Measurements from ENCODE around the gene FAM234B. TPM values are rescaled to one million over a fixed set of nuclear protein-coding genes. Genes with fewer than 3 reads are reported as not detected.
A peak's percentile ranks its signal among the peaks of the same experiment; 100 is the strongest.

The FAM234B gene
- 3.7 and 4.9 TPM in 2 replicates for polyA plus RNA-seq (2012; rRNA removed)
- 3.1 and 3.8 TPM in 2 replicates for polyA plus RNA-seq (2012; cell fraction: cytosol; rRNA removed)
- 2.2 and 3.4 TPM in 2 replicates for polyA plus RNA-seq (2012; cell fraction: nucleus; rRNA removed)

GRCh38 chr12:13044002-13044905, at the start of gene FAM234B:
FAM234B (plus strand) TSS chr12:13044381; CDS start chr12:13044404, 23 bp downstream.
- 3% methylated on average over 37 of the region's 74 CpGs for WGBS (ENCODE audit: low lambda C conversion rate)
- TF ChIP-seq POLR2AphosphoS5 (IDR thresholded peaks at IDR 0.05; ENCODE audit: low read depth, low read length) (peak; percentile 32; the same call in 1 of the 2 replicates), GATA2 (CRISPR knock-in tag; IDR thresholded peaks at IDR 0.05) (no peak), USF1 (IDR thresholded peaks at IDR 0.05; ENCODE audit: borderline replicate concordance, low read depth) (no peak), FOSL2 (IDR thresholded peaks at IDR 0.05; ENCODE audit: borderline replicate concordance, low read depth) (no peak), RXRA (IDR thresholded peaks at IDR 0.05; ENCODE audit: borderline replicate concordance, low read depth) (no peak), REST (IDR thresholded peaks at IDR 0.05; ENCODE audit: low read depth, low read length) (peak; percentile 81), RCOR1 (IDR thresholded peaks at IDR 0.05; ENCODE audit: low read length) (no peak), FOXJ3 (CRISPR knock-in tag; IDR thresholded peaks at IDR 0.05) (no peak), RFX5 (IDR thresholded peaks at IDR 0.05; ENCODE audit: low read length) (no peak), EZH2phosphoT487 (IDR thresholded peaks at IDR 0.05; ENCODE audit: borderline replicate concordance, low read depth) (no peak), YY1 (IDR thresholded peaks at IDR 0.05; ENCODE audit: low read depth) (peak; percentile 90), JUND (IDR thresholded peaks at IDR 0.05) (no peak), MEF2A (IDR thresholded peaks at IDR 0.05; ENCODE audit: borderline replicate concordance, low read depth) (no peak), SIN3A (IDR thresholded peaks at IDR 0.05; ENCODE audit: borderline replicate concordance, low read depth, low read length) (no peak), MXI1 (IDR thresholded peaks at IDR 0.05; ENCODE audit: low read depth, low read length) (peak; percentile 85), ELF1 (IDR thresholded peaks at IDR 0.05) (no peak), CTCF (IDR thresholded peaks at IDR 0.05) (peak; percentile 37; the same call in 1 of the 2 replicates), NRF1 (IDR thresholded peaks at IDR 0.05; ENCODE audit: low read depth, low read length) (peak; percentile 93), RAD21 (IDR thresholded peaks at IDR 0.05; ENCODE audit: low read length) (no peak), GABPA (IDR thresholded peaks at IDR 0.05; ENCODE audit: low read depth) (no peak), SMC3 (IDR thresholded peaks at IDR 0.05; ENCODE audit: low read depth, low read length) (no peak)
- TF ChIP-seq, protein P1, sequence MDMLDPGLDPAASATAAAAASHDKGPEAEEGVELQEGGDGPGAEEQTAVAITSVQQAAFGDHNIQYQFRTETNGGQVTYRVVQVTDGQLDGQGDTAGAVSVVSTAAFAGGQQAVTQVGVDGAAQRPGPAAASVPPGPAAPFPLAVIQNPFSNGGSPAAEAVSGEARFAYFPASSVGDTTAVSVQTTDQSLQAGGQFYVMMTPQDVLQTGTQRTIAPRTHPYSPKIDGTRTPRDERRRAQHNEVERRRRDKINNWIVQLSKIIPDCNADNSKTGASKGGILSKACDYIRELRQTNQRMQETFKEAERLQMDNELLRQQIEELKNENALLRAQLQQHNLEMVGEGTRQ (IDR thresholded peaks at IDR 0.05; ENCODE audit: borderline replicate concordance, low read depth, low read length), result no peak
- TF ChIP-seq, protein P2, sequence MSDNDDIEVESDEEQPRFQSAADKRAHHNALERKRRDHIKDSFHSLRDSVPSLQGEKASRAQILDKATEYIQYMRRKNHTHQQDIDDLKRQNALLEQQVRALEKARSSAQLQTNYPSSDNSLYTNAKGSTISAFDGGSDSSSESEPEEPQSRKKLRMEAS (IDR thresholded peaks at IDR 0.05; ENCODE audit: low read depth), result peak; percentile 30; the same call in 1 of the 2 replicates
- TF ChIP-seq, protein P3, sequence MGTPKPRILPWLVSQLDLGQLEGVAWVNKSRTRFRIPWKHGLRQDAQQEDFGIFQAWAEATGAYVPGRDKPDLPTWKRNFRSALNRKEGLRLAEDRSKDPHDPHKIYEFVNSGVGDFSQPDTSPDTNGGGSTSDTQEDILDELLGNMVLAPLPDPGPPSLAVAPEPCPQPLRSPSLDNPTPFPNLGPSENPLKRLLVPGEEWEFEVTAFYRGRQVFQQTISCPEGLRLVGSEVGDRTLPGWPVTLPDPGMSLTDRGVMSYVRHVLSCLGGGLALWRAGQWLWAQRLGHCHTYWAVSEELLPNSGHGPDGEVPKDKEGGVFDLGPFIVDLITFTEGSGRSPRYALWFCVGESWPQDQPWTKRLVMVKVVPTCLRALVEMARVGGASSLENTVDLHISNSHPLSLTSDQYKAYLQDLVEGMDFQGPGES (IDR thresholded peaks at IDR 0.05; ENCODE audit: low read depth, low read length), result no peak

More at GRCh38 chr12:13044002-13044905, at the start of gene FAM234B:
- Histone ChIP-seq H3K4me3 (ENCODE audit: low read depth in 2 of 2, low read length in 1 of 2) (peak within 1 kb of the TSS; percentile 92 to 97), H3K36me3 (replicated peaks in 1 of 2; ENCODE audit: control insufficient read depth in 1 of 2, insufficient read depth in 2 of 2, low read length in 1 of 2) (no peaks in the 10 kb centered on the region), H3K4me1 (ENCODE audit: control insufficient read depth in 1 of 2, insufficient read depth in 2 of 2, low read depth in 1 of 2, low read length in 1 of 2) (peaks cover 0 to 4% of the 10 kb centered on the region in 2 experiments; a peak in 2 of 4 replicates), H4K20me1 (ENCODE audit: insufficient read depth) (no peaks in the 10 kb centered on the region), H3K4me2 (peak within 1 kb of the TSS; percentile 98), H3K9me3 (no peaks in the 10 kb centered on the region), H3K27ac (ENCODE audit: low read depth in 2 of 2, low read length in 1 of 2) (peak within 1 kb of the TSS in 1 of 2 experiments; percentile 55; a peak in 1 of 4 replicates), H3K79me2 (ENCODE audit: insufficient read depth) (no peaks in the 10 kb centered on the region), H3K9ac (peak within 1 kb of the TSS; percentile 70; the same call in 1 of the 2 replicates), H3K9me2 (no peaks in the 10 kb centered on the region), H3F3A (replicated peaks; ENCODE audit: insufficient read depth) (no peaks in the 10 kb centered on the region), H3K27me3 (ENCODE audit: insufficient read depth) (no peaks in the 10 kb centered on the region), H2AFZ (ENCODE audit: low read depth) (peak within 1 kb of the TSS; percentile 100)
- DNase-seq, result peak; percentile 94
- CTCF ChIA-PET, result interaction anchor here (0.7 to 3.2 kb wide), 10 partner anchors 10 to 229 kb away, joined by 3 to 9 read pairs (median 4); no protein-coding TSS in a partner anchor
- POLR2A ChIA-PET, result no interaction called here

All from SK-N-SH (cell line).